DND-41 (cell line): ENCODE results near the gene FMN1.

Experiments used
- CTCF ChIP-seq: IDR thresholded peaks from 2 replicates; pipeline ENCODE4 v1.5.1; 2012; ENCODE audit warnings: borderline replicate concordance, low read length, moderate library complexity, mild to moderate bottlenecking; ENCODE audit not compliant: poor library complexity, severe bottlenecking; ENCODE audit errors: extremely low read depth
- EZH2 ChIP-seq: IDR thresholded peaks from 3 replicates; pipeline ENCODE4 v1.6.1; 2012; ENCODE audit warnings: borderline replicate concordance, low read depth, mild to moderate bottlenecking, moderate library complexity, low read length, inconsistent platforms; ENCODE audit not compliant: severe bottlenecking

DNA sequence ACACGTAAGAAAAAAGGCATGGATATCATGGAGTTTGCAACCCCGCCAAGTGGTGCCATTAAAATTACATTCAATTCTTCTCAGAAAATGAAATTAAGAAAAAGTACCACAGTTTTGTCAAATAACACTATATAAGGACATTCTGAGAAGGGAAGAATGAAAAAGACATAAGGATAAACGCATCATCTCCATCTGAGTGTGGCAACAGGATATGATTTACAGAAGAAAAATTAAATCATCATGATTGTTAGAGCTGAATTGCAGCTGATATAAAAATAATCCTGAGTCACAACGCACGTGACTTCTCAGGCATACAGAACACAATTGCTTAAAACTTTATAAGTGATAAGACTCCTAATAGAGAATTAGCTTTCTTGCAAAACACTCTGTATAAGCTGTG, 342.9 kb downstream of the FMN1 start:
- no peak for TF ChIP-seq EZH2
- no peak for TF ChIP-seq CTCF
